Lower lobe of right lung (tissue), 2 donors: ENCODE measurements around the gene CDC42BPB. TPM values are rescaled to one million over a fixed set of nuclear protein-coding genes. Genes with fewer than 3 reads are reported as not detected.

Experiments
- ATAC-seq, 2 donors: fragments of 200-7000 bp; cut with Tn5 transposase; one replicate each; pipeline ENCODE4 v1.9.1; 2020 to 2022; ENCODE audit warnings: mild to moderate bottlenecking in 2 of 2, moderate library complexity in 2 of 2
- DNase-seq: peaks from one replicate; pipeline ENCODE4 v3.0.0-alpha.2; 2020
- H3K27ac ChIP-seq: fragments of 200-600 bp; one replicate; pipeline ENCODE4 v1.8.0; 2022
- H3K27me3 ChIP-seq: fragments of 200-600 bp; one replicate; pipeline ENCODE4 v1.8.0; 2022; ENCODE audit warnings: low read depth
- H3K36me3 ChIP-seq: fragments of 200-600 bp; one replicate; pipeline ENCODE4 v1.8.0; 2022; ENCODE audit warnings: mild to moderate bottlenecking
- H3K4me1 ChIP-seq: fragments of 200-600 bp; one replicate; pipeline ENCODE4 v1.8.0; 2022
- H3K4me3 ChIP-seq: fragments of 200-600 bp; one replicate; pipeline ENCODE4 v1.8.0; 2022; ENCODE audit warnings: mild to moderate bottlenecking
- H3K9me3 ChIP-seq: fragments of 200-600 bp; one replicate; pipeline ENCODE4 v1.8.0; 2022
- intact Hi-C: fragments of 100-400 bp; cut with DNase I; formaldehyde crosslinking; loops from one replicate; pipeline ENCODE4 v1.11.0; 2022
- total RNA-seq: library from RNA; stranded (reverse); fragmentation: NEBNext Ultra II Directional; extraction: Animal tissue kit (Norgen Biotek cat#: 25700); gene quantifications from one replicate; pipeline ENCODE4 v1.2.1, GENCODE V29; 2021
- TF ChIP-seq, protein P1 (sequence below): fragments of 200-600 bp; IDR thresholded peaks from one replicate; pipeline ENCODE4 v1.8.0; 2022; ENCODE audit warnings: antibody characterized with exemption, mild to moderate bottlenecking
- donor health status: DM: no; HTN: yes; CAD: no; lungs with severe emphysema.

The CDC42BPB gene
- total RNA-seq, 1 donor from 2014 or later, result 114 TPM

DNA sequence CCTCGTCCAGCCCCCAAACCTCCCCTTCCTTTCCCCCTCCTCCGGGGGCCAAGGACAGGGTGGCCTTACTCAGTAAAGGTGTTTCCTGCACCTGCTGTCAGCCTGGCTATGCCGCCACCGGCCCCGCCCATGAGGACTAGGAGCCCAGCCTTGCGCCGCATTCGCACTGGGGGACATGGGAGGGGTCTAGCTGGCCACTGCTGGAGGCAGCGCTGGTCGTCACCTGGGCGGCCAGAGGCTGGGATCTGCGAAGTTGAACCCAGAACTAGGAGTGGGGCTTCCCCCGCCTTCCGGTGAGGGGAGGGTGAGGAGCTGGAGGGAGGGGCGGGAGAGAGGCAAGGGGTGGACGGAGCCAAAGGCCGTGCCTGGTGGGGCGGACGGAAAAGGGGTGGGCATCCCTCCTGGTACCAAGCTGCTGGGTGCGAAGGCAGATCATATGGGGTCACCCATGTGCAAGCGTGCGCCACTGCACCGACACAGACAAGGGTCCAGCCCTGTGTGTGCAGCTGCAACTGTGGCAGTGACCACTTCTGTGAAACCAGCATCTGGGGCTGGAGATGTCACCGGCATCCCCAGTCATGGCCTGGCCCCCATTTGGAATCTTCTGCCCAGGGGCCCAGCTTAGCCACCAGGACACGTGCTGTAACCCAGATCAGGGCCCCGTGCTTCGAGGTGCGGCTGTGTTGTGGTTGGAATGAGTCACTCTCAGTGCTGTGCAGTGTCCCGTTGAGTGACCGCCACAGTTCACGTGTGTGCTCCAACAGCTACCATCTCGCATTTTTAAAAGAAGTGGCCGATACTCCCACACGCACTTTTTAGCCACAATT, 126.4 kb downstream of the CDC42BPB start:
- no peak overlapping the region for H3K4me3 ChIP-seq
- TF ChIP-seq, protein P1, sequence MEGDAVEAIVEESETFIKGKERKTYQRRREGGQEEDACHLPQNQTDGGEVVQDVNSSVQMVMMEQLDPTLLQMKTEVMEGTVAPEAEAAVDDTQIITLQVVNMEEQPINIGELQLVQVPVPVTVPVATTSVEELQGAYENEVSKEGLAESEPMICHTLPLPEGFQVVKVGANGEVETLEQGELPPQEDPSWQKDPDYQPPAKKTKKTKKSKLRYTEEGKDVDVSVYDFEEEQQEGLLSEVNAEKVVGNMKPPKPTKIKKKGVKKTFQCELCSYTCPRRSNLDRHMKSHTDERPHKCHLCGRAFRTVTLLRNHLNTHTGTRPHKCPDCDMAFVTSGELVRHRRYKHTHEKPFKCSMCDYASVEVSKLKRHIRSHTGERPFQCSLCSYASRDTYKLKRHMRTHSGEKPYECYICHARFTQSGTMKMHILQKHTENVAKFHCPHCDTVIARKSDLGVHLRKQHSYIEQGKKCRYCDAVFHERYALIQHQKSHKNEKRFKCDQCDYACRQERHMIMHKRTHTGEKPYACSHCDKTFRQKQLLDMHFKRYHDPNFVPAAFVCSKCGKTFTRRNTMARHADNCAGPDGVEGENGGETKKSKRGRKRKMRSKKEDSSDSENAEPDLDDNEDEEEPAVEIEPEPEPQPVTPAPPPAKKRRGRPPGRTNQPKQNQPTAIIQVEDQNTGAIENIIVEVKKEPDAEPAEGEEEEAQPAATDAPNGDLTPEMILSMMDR, result no peak
- peak; percentile 49 for DNase-seq
- no peak for ATAC-seq
- peaks cover 22% of the 10 kb centered on the region for H3K36me3 ChIP-seq
- H3K27me3 ChIP-seq, result peaks cover 36% of the 10 kb centered on the region
- intact Hi-C loops, result no loop called here
- H3K9me3 ChIP-seq, result no peaks in the 10 kb centered on the region
- peaks cover 28% of the 10 kb centered on the region for H3K4me1 ChIP-seq
- no peak overlapping the region for H3K27ac ChIP-seq

DNA sequence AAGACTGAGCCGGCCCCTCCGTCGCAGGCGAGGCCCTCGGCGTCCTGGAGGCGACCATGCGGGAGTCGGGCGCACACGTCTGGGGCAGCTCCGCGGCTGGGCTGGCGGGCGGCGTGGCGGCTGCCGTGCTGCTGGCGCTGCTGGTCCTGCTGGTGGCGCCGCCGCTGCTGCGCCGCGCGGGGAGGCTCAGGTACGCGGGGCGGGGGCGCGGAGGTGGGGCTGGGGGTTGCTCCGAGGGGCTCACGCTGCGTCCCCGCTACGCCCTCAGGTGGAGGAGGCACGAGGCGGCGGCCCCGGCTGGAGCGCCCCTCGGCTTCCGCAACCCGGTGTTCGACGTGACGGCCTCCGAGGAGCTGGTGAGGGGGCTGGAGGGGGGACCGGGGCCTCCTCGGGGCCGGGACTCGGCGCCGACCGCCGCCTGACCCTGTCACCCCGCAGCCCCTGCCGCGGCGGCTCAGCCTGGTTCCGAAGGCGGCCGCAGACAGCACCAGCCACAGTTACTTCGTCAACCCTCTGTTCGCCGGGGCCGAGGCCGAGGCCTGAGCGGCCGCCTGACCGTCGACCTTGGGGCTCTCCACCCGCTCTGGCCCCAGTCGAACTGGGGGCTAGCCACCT, 127.1 kb downstream of the CDC42BPB start:
- intact Hi-C loops, result no loop called here
- H3K9me3 ChIP-seq, result no peaks in the 10 kb centered on the region
- peaks cover 42% of the 10 kb centered on the region for H3K27me3 ChIP-seq
- DNase-seq, result peak; percentile 50
- H3K27ac ChIP-seq, result no peak overlapping the region
- peaks cover 19% of the 10 kb centered on the region for H3K36me3 ChIP-seq
- peak overlapping the region; percentile 57 for H3K4me3 ChIP-seq
- ATAC-seq, result no peak
- peaks cover 28% of the 10 kb centered on the region for H3K4me1 ChIP-seq
- TF ChIP-seq, protein P1, result no peak

DNA sequence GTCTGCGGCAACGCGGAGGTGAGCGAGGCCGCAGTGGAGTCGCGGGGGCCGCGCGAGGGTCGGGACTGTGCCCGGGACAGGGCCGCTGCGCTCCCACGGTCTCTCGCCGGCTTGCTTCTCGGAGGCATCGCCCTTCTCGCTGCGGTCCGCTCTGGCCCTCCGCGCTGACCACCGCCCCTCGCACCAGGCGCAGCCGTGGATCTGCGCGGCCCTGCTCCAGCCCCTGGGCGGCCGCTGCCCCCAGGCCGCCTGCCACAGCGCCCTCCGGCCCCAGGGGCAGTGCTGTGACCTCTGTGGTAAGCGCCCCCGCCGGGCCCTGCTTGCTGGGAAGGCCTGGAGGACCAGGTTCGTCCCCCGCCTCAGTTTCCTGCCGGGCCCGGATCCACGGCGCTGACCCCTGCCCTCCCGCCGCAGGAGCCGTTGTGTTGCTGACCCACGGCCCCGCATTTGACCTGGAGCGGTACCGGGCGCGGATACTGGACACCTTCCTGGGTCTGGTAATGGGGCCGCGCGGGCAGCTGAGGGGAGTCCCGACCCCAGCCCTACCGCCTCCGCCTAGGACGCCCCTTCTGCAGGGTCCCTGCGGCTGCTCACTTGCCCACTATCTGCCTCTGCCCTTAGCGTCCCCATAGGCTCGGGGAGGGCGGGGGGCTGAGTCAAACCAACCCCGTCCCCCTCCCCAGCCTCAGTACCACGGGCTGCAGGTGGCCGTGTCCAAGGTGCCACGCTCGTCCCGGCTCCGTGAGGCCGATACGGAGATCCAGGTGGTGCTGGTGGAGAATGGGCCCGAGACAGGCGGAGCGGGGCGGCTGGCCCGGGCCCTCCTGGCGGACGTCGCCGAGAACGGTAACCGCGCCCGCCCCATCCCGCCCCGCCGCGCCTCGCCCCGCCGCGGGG, 127.9 kb downstream of the CDC42BPB start:
- H3K36me3 ChIP-seq, result peaks cover 19% of the 10 kb centered on the region
- TF ChIP-seq, protein P1, result no peak
- peak; percentile 45 for DNase-seq
- no peak overlapping the region for H3K27ac ChIP-seq
- intact Hi-C loops, result no loop called here
- H3K27me3 ChIP-seq, result peaks cover 50% of the 10 kb centered on the region
- peaks cover 28% of the 10 kb centered on the region for H3K4me1 ChIP-seq
- H3K9me3 ChIP-seq, result no peaks in the 10 kb centered on the region
- peak overlapping the region; percentile 57 for H3K4me3 ChIP-seq
- ATAC-seq, result peak; percentile 5 to 15

DNA sequence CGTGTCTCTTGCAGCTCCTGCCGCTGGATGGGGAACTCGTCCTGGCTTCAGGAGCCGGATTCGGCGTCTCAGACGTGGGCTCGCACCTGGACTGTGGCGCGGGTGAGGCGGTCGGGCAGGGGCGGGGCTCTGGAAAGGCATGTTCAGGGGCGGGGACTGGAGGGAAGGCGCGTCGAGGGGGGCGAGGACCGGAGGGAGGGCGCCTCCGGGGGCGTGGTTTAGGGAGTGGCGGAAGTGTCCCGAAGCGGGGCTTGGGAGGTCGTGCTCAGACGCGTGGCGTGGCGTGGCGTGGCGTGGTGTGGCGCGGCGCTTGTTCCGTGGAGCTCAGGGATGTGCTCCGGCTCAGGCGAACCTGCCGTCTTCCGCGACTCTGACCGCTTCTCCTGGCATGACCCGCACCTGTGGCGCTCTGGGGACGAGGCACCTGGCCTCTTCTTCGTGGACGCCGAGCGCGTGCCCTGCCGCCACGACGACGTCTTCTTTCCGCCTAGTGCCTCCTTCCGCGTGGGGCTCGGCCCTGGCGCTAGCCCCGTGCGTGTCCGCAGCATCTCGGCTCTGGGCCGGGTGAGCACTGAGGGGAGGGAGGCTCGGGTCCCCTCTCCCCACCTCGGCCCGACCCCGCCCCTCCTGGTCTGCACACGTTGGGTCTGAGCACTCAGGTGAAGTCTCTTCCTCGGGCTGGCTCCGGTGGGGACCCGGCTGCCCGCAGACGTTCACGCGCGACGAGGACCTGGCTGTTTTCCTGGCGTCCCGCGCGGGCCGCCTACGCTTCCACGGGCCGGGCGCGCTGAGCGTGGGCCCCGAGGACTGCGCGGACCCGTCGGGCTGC, 128.7 kb downstream of the CDC42BPB start:
- DNase-seq, result peak; percentile 91
- Histone ChIP-seq H3K27me3 (peaks cover 58% of the 10 kb centered on the region), H3K36me3 (peaks cover 14% of the 10 kb centered on the region), H3K27ac (peak overlapping the region; percentile 83), H3K4me1 (peaks cover 34% of the 10 kb centered on the region), H3K4me3 (peak overlapping the region; percentile 57), H3K9me3 (no peaks in the 10 kb centered on the region)
- peak; percentile 91 to 92 for ATAC-seq
- TF ChIP-seq, protein P1, result no peak
- intact Hi-C loops, result no loop called here
